GM12878 (cell line): ENCODE data around the gene ZNF335. TPM values are rescaled to one million over a fixed set of nuclear protein-coding genes. Genes with fewer than 3 reads are reported as not detected.
A peak's percentile ranks its signal among the peaks of the same experiment; 100 is the strongest.

Source experiments
- ATAC-seq: fragments of 200-7000 bp; cut with Tn5 transposase; 3 replicates; pipeline ENCODE4 v1.9.1; 2020; ENCODE audit warnings: mild to moderate bottlenecking, moderate library complexity
- BruUV-seq: library from RNA; stranded (reverse); fragments of 400-500 nt; replicated peaks from 2 replicates; lab custom pipeline; 2021; lab: Mats Ljungman, UMichigan
- CTCF ChIA-PET: fragments of 300-600 bp; sonication (Branson Sonifier 250); formaldehyde crosslinking; extraction: SDS; loops from one replicate; lab custom pipeline; 2021; ENCODE audit warnings: inconsistent platforms; lab: Yijun Ruan, JAX
- POLR2A ChIA-PET: fragments of 350-600 bp; formaldehyde crosslinking; extraction: SDS; loops from one replicate; lab custom pipeline; 2021; ENCODE audit warnings: inconsistent platforms; lab: Charles Lee
- RAD21 ChIA-PET: fragments of 300-600 bp; sonication (Branson Sonifier 250); formaldehyde crosslinking; loops from one replicate; lab custom pipeline; 2023; ENCODE audit warnings: antibody characterized with exemption; ENCODE audit not compliant: unreplicated experiment; lab: Charles Lee
- SMC1A ChIA-PET: fragments of 300-600 bp; sonication (Branson Sonifier 250); formaldehyde crosslinking; loops from one replicate; lab custom pipeline; 2023; ENCODE audit not compliant: unreplicated experiment, uncharacterized antibody; lab: Charles Lee
- DNase-seq: peaks from one replicate; pipeline ENCODE4 v3.0.0-alpha.2; 2011; ENCODE audit warnings: low read depth, low spot score
- FAIRE-seq: peaks from 3 replicates; lab custom pipeline; 2011; peaks lifted over from hg19 to GRCh38; lab: Jason Lieb, UNC
- H2AFZ ChIP-seq: 2 replicates; pipeline ENCODE4 v1.6.0; 2011; ENCODE audit warnings: low read depth, low read length, control low read depth; ENCODE audit not compliant: control insufficient read depth
- H3K27ac ChIP-seq: 2 replicates; pipeline ENCODE4 v1.5.1; 2011; ENCODE audit warnings: control low read depth; ENCODE audit not compliant: control insufficient read depth, insufficient read depth
- H3K27me3 ChIP-seq, 2 experiments: replicated peaks in 1 of 2; 2 replicates each; pipeline versions ENCODE4 v1.6.0 to v1.6.1; 2011; ENCODE audit warnings: low read length in 1 of 2; ENCODE audit not compliant: control insufficient read depth in 2 of 2, insufficient read depth in 2 of 2
- H3K36me3 ChIP-seq, 2 experiments: 2 replicates each; pipeline ENCODE4 v1.5.1; 2011; ENCODE audit warnings: low read length in 1 of 2; ENCODE audit not compliant: control insufficient read depth in 2 of 2, insufficient read depth in 2 of 2
- H3K4me1 ChIP-seq: 2 replicates; pipeline ENCODE4 v1.6.1; 2011; ENCODE audit warnings: mild to moderate bottlenecking, low read length, moderate library complexity, mixed read lengths; ENCODE audit not compliant: control insufficient read depth, insufficient read depth
- H3K4me2 ChIP-seq: 2 replicates; pipeline ENCODE4 v1.6.0; 2011; ENCODE audit warnings: control low read depth; ENCODE audit not compliant: control insufficient read depth, insufficient read depth
- H3K4me3 ChIP-seq: fragments of 200-600 bp; sonication (generic); 2 replicates; pipeline ENCODE4 v1.5.1; 2016
- H3K79me2 ChIP-seq: 2 replicates; pipeline ENCODE4 v1.6.0; 2011; ENCODE audit warnings: low read length; ENCODE audit not compliant: control insufficient read depth, insufficient read depth
- H3K9ac ChIP-seq: 2 replicates; pipeline ENCODE4 v1.8.0; 2011; ENCODE audit warnings: low read length, control low read depth, mixed read lengths; ENCODE audit not compliant: control insufficient read depth, insufficient read depth
- H3K9me3 ChIP-seq: replicated peaks from 3 replicates; pipeline ENCODE4 v1.5.1; 2011; ENCODE audit warnings: mild to moderate bottlenecking, low read length; ENCODE audit not compliant: control insufficient read depth, insufficient read depth
- H4K20me1 ChIP-seq: 2 replicates; pipeline ENCODE4 v1.6.0; 2011; ENCODE audit not compliant: control insufficient read depth, insufficient read depth
- BCL11A ChIP-seq: IDR thresholded peaks from 2 replicates; pipeline ENCODE4 v1.6.1; 2011; ENCODE audit warnings: low read depth, low read length
- CREM ChIP-seq: IDR thresholded peaks from 2 replicates; pipeline ENCODE4 v1.6.1; 2014; ENCODE audit warnings: antibody characterized with exemption, low read depth
- GABPA ChIP-seq: IDR thresholded peaks from 2 replicates; pipeline ENCODE4 v1.6.1; 2014; ENCODE audit warnings: antibody characterized with exemption, low read depth, mild to moderate bottlenecking, inconsistent platforms
- IRF3 ChIP-seq: fragments of 450-650 bp; IDR thresholded peaks from 2 replicates; pipeline ENCODE4 v1.6.1; 2014; ENCODE audit warnings: mild to moderate bottlenecking
- POLR2AphosphoS5 ChIP-seq: IDR thresholded peaks from 2 replicates; pipeline ENCODE4 v1.6.1; 2011; ENCODE audit warnings: mild to moderate bottlenecking, low read length, inconsistent platforms
- SPI1 ChIP-seq: IDR thresholded peaks from 2 replicates; pipeline ENCODE4 v1.6.1; 2011; ENCODE audit warnings: low read depth, mild to moderate bottlenecking, low read length, moderate library complexity, borderline replicate concordance; ENCODE audit not compliant: insufficient read depth
- WGBS: methylation state at CpG from one replicate; pipeline ENCODE4 v1.1.6; 2016; ENCODE audit warnings: low lambda C conversion rate; ENCODE audit not compliant: insufficient replicate concordance, insufficient coverage; ENCODE audit errors: missing lambda C conversion rate; 5-methylcytosine and 5-hydroxymethylcytosine counted together
- in situ Hi-C: fragments of 300-500 bp; cut with MboI; formaldehyde crosslinking; loops from 9 replicates; pipeline ENCODE4 v1.14.3; 2018; ENCODE audit warnings: mixed read lengths
- intact Hi-C: fragments of 100-400 bp; cut with micrococcal nuclease; formaldehyde crosslinking; loops from one replicate; pipeline ENCODE4 v1.14.2; 2022; ENCODE audit not compliant: unreplicated experiment
- polyA plus RNA-seq, 11 experiments: library from polyadenylated mRNA; depleted of rRNA in 4 of 11; unstranded in 6 of 11; stranded (reverse) in 5 of 11; fragments of >200 nt; fragmentation: Nextera tagmentation in 4 of 11; fragmentation: Illumina TruSeq in 1 of 11; extraction: Ambion mirVana in 4 of 11; extraction: Trizol in 1 of 11; gene quantifications; 1 replicate in 1 of 11; 2 replicates in 10 of 11; pipeline versions ENCODE4 v1.2.1 to v1.2.3, GENCODE V29; 2011 to 2016; ENCODE audit warnings: inconsistent platforms in 2 of 11, missing spikeins in 2 of 11, low read depth in 1 of 11
- total RNA-seq, 4 experiments: library from RNA; depleted of rRNA in 3 of 4; stranded (reverse); fragments of >200 nt in 3 of 4; fragmentation: Illumina TruSeq in 1 of 4; extraction: Trizol in 1 of 4; gene quantifications; 2 replicates each; pipeline versions ENCODE4 v1.2.1 to v1.2.3, GENCODE V29; 2013 to 2021

The ZNF335 gene
- total and polyA plus RNA-seq, 10 of the 15 experiments (the other 5 are each of a cell fraction or from before 2014, with no cell fraction given) = 0.74 to 30.1 (median 14.5) TPM

GRCh38 chr20:45974896-45975565 is 3.0 kb upstream of the ZNF335 start:
- ATAC-seq = no peak
- ChIA-PET SMC1A (interaction anchor here (0.6 to 4.1 kb wide), 5 partner anchors 10 to 672 kb away, joined by 3 to 14 read pairs (median 3); no protein-coding TSS in a partner anchor), RAD21 (interaction anchor here (1.0 kb wide), 1 partner anchor 12 kb away, joined by 5 read pairs; no protein-coding TSS in a partner anchor), CTCF (interaction anchor here (1.0 to 12.1 kb wide), 5 partner anchors 8 to 176 kb away, joined by 3 to 151 read pairs (median 4); partner anchors contain the start of gene PCIF1), POLR2A (interaction anchor here (0.7 to 1.2 kb wide), 2 partner anchors 16 to 40 kb away, joined by 3 read pairs; partner anchors contain the start of gene PCIF1)
- DNase-seq = no peak
- Histone ChIP-seq H3K27ac (no peak overlapping the region), H3K4me3 (no peak overlapping the region), H3K79me2 (peaks cover 15% of the 10 kb centered on the region), H3K9ac (no peak overlapping the region), H3K9me3 (no peaks in the 10 kb centered on the region), H3K36me3 (no peaks in the 10 kb centered on the region), H3K27me3 (no peaks in the 10 kb centered on the region; a peak in 1 of 4 replicates), H3K4me1 (peaks cover 5% of the 10 kb centered on the region), H3K4me2 (no peak overlapping the region), H2AFZ (no peak overlapping the region), H4K20me1 (no peaks in the 10 kb centered on the region)
- TF ChIP-seq CREM (no peak), SPI1 (peak; percentile 86), IRF3 (no peak), GABPA (no peak), BCL11A (no peak), POLR2AphosphoS5 (no peak)
- intact Hi-C loops (loop anchor here (5.0 kb wide), 3 partner anchors 37 to 112 kb away; partner anchors contain the start of genes CTSA, NCOA5 and NEURL2), in situ Hi-C loops (no loop called here)
- no TSS peak for BruUV-seq
- no peak for FAIRE-seq
- 40% methylated on average over 7 of the region's 7 CpGs for WGBS
